Testis (tissue), 3 donors: ENCODE measurements around the gene GINS2. TPM values are rescaled to one million over a fixed set of nuclear protein-coding genes. Genes with fewer than 3 reads are reported as not detected.

Experiments used
- DNase-seq: peaks from one replicate; pipeline ENCODE4 v3.0.0-alpha.2; 2019
- H3K27ac ChIP-seq, 2 donors: fragments of 200-600 bp; sonication (generic); one replicate each; pipeline ENCODE4 v1.5.1; 2019
- H3K27me3 ChIP-seq: fragments of 200-600 bp; sonication (generic); one replicate; pipeline ENCODE4 v1.5.1; 2019
- H3K36me3 ChIP-seq: fragments of 200-600 bp; sonication (generic); one replicate; pipeline ENCODE4 v1.5.1; 2017; ENCODE audit warnings: low read depth; ENCODE audit errors: missing control alignments
- H3K4me1 ChIP-seq: fragments of 200-600 bp; sonication (generic); one replicate; pipeline ENCODE4 v1.5.1; 2019
- H3K4me3 ChIP-seq, 2 donors: fragments of 200-600 bp; sonication (generic); one replicate each; pipeline ENCODE4 v1.5.1; 2017 to 2019
- H3K9me3 ChIP-seq: fragments of 200-600 bp; sonication (generic); one replicate; pipeline ENCODE4 v1.5.1; 2017
- CTCF ChIP-seq, 3 experiments: fragments of 450-650 bp in 2 of 3; fragments of 200-600 bp in 1 of 3; sonication (generic) in 1 of 3; IDR thresholded peaks; one replicate each; pipeline ENCODE4 v1.5.1; 2016 to 2019; ENCODE audit warnings: antibody characterized with exemption in 3 of 3, mild to moderate bottlenecking in 2 of 3, moderate library complexity in 1 of 3
- POLR2A ChIP-seq: fragments of 450-650 bp; IDR thresholded peaks from one replicate; pipeline ENCODE4 v1.6.1; 2017; ENCODE audit warnings: antibody characterized with exemption, mild to moderate bottlenecking, moderate library complexity
- WGBS, 2 donors: methylation state at CpG; one replicate each; pipeline ENCODE4 v1.1.5; 2018; 5-methylcytosine and 5-hydroxymethylcytosine counted together
- intact Hi-C: fragments of 100-400 bp; cut with DNase I; formaldehyde crosslinking; loops from one replicate; pipeline ENCODE4 v1.15.1; 2023; ENCODE audit warnings: low total_unique reads
- polyA plus RNA-seq: library from polyadenylated mRNA; stranded (reverse); fragments of 350-450 nt; fragmentation: Illumina TruSeq; extraction: RNeasy Lipid Tissue Mini Kit (QIAGEN cat#74804); gene quantifications from one replicate; pipeline ENCODE4 v1.2.3, GENCODE V29; 2014; ENCODE audit warnings: low read depth, low replicate concordance; ENCODE audit not compliant: insufficient read depth
- total RNA-seq, 2 donors: library from RNA; depleted of rRNA; stranded (reverse); fragments of >200 nt; gene quantifications; one replicate each; pipeline ENCODE4 v1.2.3, GENCODE V29; 2016

GINS2 gene
- total and polyA plus RNA-seq, 3 donors from 2014 or later: 8.9 to 13.8 (median 11.8) TPM

GRCh38 chr16:85680352-85680944 lies 8.3 kb downstream of the GINS2 start:
- intact Hi-C loops: no loop called here
- peaks cover under 1% of the 10 kb centered on the region for H3K4me1 ChIP-seq
- H3K27ac ChIP-seq: no peak overlapping the region
- H3K4me3 ChIP-seq: no peak overlapping the region
- no peaks in the 10 kb centered on the region for H3K36me3 ChIP-seq
- no peak for DNase-seq
- WGBS, 2 donors: 92 to 97% methylated on average over 6 of the region's 6 CpGs
- TF ChIP-seq CTCF (IDR thresholded peaks at IDR 0.05) (no peak), POLR2A (no peak)
- H3K27me3 ChIP-seq: no peaks in the 10 kb centered on the region
- H3K9me3 ChIP-seq: no peaks in the 10 kb centered on the region

- H3K4me1 ChIP-seq: peaks cover 6% of the 10 kb centered on the region
- H3K27ac ChIP-seq: no peak overlapping the region
- DNase-seq: no peak
- no peaks in the 10 kb centered on the region for H3K9me3 ChIP-seq
- no peak overlapping the region for H3K4me3 ChIP-seq
- WGBS, 2 donors: 91 to 93% methylated on average over 6 of the region's 6 CpGs
- TF ChIP-seq CTCF (IDR thresholded peaks at IDR 0.05) (no peak), POLR2A (no peak)
- intact Hi-C loops: no loop called here
- no peaks in the 10 kb centered on the region for H3K36me3 ChIP-seq
- H3K27me3 ChIP-seq: no peaks in the 10 kb centered on the region
These were observed 8.9 kb downstream of the GINS2 start for GRCh38 chr16:85679870-85680269.

- H3K27me3 ChIP-seq: no peaks in the 10 kb centered on the region
- 91 to 92% methylated on average over 5 of the region's 5 CpGs for WGBS, 2 donors
- peaks cover 16% of the 10 kb centered on the region for H3K4me1 ChIP-seq
- no peaks in the 10 kb centered on the region for H3K36me3 ChIP-seq
- H3K9me3 ChIP-seq: no peaks in the 10 kb centered on the region
- H3K27ac ChIP-seq: no peak overlapping the region
- no peak for DNase-seq
- TF ChIP-seq POLR2A: no peak
- no peak for TF ChIP-seq CTCF (IDR thresholded peaks at IDR 0.05)
- intact Hi-C loops: no loop called here
- H3K4me3 ChIP-seq: no peak overlapping the region
These were observed 9.9 kb downstream of the GINS2 start for GRCh38 chr16:85678821-85679220.

GRCh38 chr16:85678016-85678415 lies 10.7 kb downstream of the GINS2 start:
- Histone ChIP-seq H3K27ac (no peak overlapping the region), H3K9me3 (no peaks in the 10 kb centered on the region), H3K27me3 (no peaks in the 10 kb centered on the region), H3K36me3 (no peaks in the 10 kb centered on the region), H3K4me3 (no peak overlapping the region), H3K4me1 (peaks cover 21% of the 10 kb centered on the region)
- TF ChIP-seq POLR2A: no peak
- TF ChIP-seq CTCF (IDR thresholded peaks at IDR 0.05): no peak
- 83 to 86% methylated on average over 8 of the region's 8 CpGs for WGBS, 2 donors
- DNase-seq: no peak
- intact Hi-C loops: no loop called here

GRCh38 chr16:85677383-85677967 lies 11.3 kb downstream of the GINS2 start:
- TF ChIP-seq POLR2A (no peak), CTCF (IDR thresholded peaks at IDR 0.05) (no peak)
- 87 to 88% methylated on average over 6 of the region's 6 CpGs for WGBS, 2 donors
- DNase-seq: no peak
- Histone ChIP-seq H3K27me3 (no peaks in the 10 kb centered on the region), H3K4me1 (peaks cover 21% of the 10 kb centered on the region), H3K9me3 (no peaks in the 10 kb centered on the region), H3K4me3 (no peak overlapping the region), H3K36me3 (no peaks in the 10 kb centered on the region), H3K27ac (no peak overlapping the region)
- intact Hi-C loops: no loop called here
